ENCODE results near the gene ASIC4.

The ASIC4 gene

GRCh38 chr2:219537657-219538488 is 23.6 kb downstream of the ASIC4 start:
- no peak for DNase-seq

GRCh38 chr2:219538504-219538951 is 24.2 kb downstream of the ASIC4 start:
- no peak for DNase-seq

- no peak for DNase-seq
Measured at GRCh38 chr2:219538956-219539788, 24.9 kb downstream of the ASIC4 start.

GRCh38 chr2:219539926-219540678 is 25.8 kb downstream of the ASIC4 start:
- DNase-seq, result no peak

GRCh38 chr2:219540784-219541504 is 26.7 kb downstream of the ASIC4 start:
- DNase-seq, result no peak

GRCh38 chr2:219541611-219542180 is 27.4 kb downstream of the ASIC4 start:
- DNase-seq, result peak; percentile 74 to 98 (median 88)

GRCh38 chr2:219542931-219543595 is 28.8 kb downstream of the ASIC4 start:
- peak in 1 of 6 experiments; percentile 81 for DNase-seq

GRCh38 chr2:219543596-219544358 is 29.5 kb downstream of the ASIC4 start, which contains the start of the genes CHPF and TMEM198:
TSS of gene CHPF (minus strand) at chr2:219543809. CDS start at chr2:219543538, 271 bp downstream.
TSS of gene TMEM198 (plus strand) at chr2:219544028. CDS start at chr2:219544728, 700 bp downstream.
- peak; percentile 80 to 94 (median 88) for DNase-seq

GRCh38 chr2:219544567-219544966 is 30.3 kb downstream of the ASIC4 start:
- no peak for DNase-seq

- no peak for DNase-seq
Measured at GRCh38 chr2:219545295-219545942, 31.1 kb downstream of the ASIC4 start.

GRCh38 chr2:219545943-219546352 is 31.7 kb downstream of the ASIC4 start:
- no peak for DNase-seq

- no peak for DNase-seq
Measured at GRCh38 chr2:219547621-219548020, 33.3 kb downstream of the ASIC4 start.

GRCh38 chr2:219548990-219549389 is 34.7 kb downstream of the ASIC4 start:
- no peak for DNase-seq

GRCh38 chr2:219549619-219550018 is 35.3 kb downstream of the ASIC4 start:
- no peak for DNase-seq

- no peak for DNase-seq
Measured at GRCh38 chr2:219551441-219552381, 37.4 kb downstream of the ASIC4 start.

- peak; percentile 60 to 86 (median 76) for DNase-seq
Measured at GRCh38 chr2:219552382-219553167, 38.3 kb downstream of the ASIC4 start.

- peak in 1 of 6 experiments; percentile 25 for DNase-seq
Measured at GRCh38 chr2:219553168-219553417, 38.8 kb downstream of the ASIC4 start.

- no peak for DNase-seq
Measured at GRCh38 chr2:219553463-219553963, 39.2 kb downstream of the ASIC4 start.

Measured in stimulated activated naive CD4-positive, alpha-beta T cell (primary cell).